Astrocyte (in vitro differentiated cells and primary cell): ENCODE measurements around the gene BHLHA15. TPM values are rescaled to one million over a fixed set of nuclear protein-coding genes. Genes with fewer than 3 reads are reported as not detected.

ENCODE experiments used
- DNase-seq: peaks from one replicate; pipeline ENCODE4 v3.0.0-alpha.2; 2010; ENCODE audit warnings: low read depth
- FAIRE-seq: peaks from 2 replicates; lab custom pipeline; 2011; peaks lifted over from hg19 to GRCh38; lab: Jason Lieb, UNC
- H2AFZ ChIP-seq: 2 replicates; pipeline ENCODE4 v1.6.0; 2012; ENCODE audit warnings: low read depth, low read length, inconsistent platforms
- H3K27ac ChIP-seq: 2 replicates; pipeline ENCODE4 v1.5.1; 2011; ENCODE audit warnings: low read depth, low read length, inconsistent platforms
- H3K27me3 ChIP-seq: 2 replicates; pipeline ENCODE4 v1.6.0; 2011; ENCODE audit warnings: low read length, inconsistent platforms; ENCODE audit not compliant: insufficient read depth
- H3K36me3 ChIP-seq: 2 replicates; pipeline ENCODE4 v1.5.1; 2011; ENCODE audit warnings: low read length, inconsistent platforms; ENCODE audit not compliant: insufficient read depth
- H3K4me1 ChIP-seq: 2 replicates; pipeline ENCODE4 v1.5.1; 2011; ENCODE audit warnings: low read length, inconsistent platforms; ENCODE audit not compliant: insufficient read depth
- H3K4me2 ChIP-seq: 2 replicates; pipeline ENCODE4 v1.6.0; 2012; ENCODE audit warnings: low read length, inconsistent platforms
- H3K4me3 ChIP-seq: 2 replicates; pipeline ENCODE4 v1.5.1; 2011; ENCODE audit warnings: low read depth, mild to moderate bottlenecking, low read length, inconsistent platforms; ENCODE audit not compliant: insufficient read depth
- H3K79me2 ChIP-seq: 2 replicates; pipeline ENCODE4 v1.6.0; 2012; ENCODE audit warnings: mild to moderate bottlenecking, low read length, inconsistent platforms; ENCODE audit not compliant: insufficient read depth
- H3K9ac ChIP-seq: 2 replicates; pipeline ENCODE4 v1.6.0; 2012; ENCODE audit warnings: mild to moderate bottlenecking, low read length, inconsistent platforms
- H3K9me3 ChIP-seq: 2 replicates; pipeline ENCODE4 v1.5.1; 2012; ENCODE audit warnings: low read depth, mild to moderate bottlenecking, low read length, inconsistent platforms; ENCODE audit not compliant: insufficient read depth
- H4K20me1 ChIP-seq: 2 replicates; pipeline ENCODE4 v1.6.0; 2012; ENCODE audit warnings: low read length, inconsistent platforms; ENCODE audit not compliant: insufficient read depth
- H3K27ac Mint-ChIP-seq: one replicate; pipeline ENCODE4 v1.8.0; 2021; ENCODE audit warnings: mild to moderate bottlenecking, mixed read lengths; ENCODE audit not compliant: unreplicated experiment
- H3K27me3 Mint-ChIP-seq: one replicate; pipeline ENCODE4 v1.8.0; 2021; ENCODE audit warnings: low read depth, mixed read lengths; ENCODE audit not compliant: unreplicated experiment
- H3K36me3 Mint-ChIP-seq: one replicate; pipeline ENCODE4 v1.8.0; 2021; ENCODE audit warnings: low read depth, mixed read lengths; ENCODE audit not compliant: unreplicated experiment
- H3K4me1 Mint-ChIP-seq: one replicate; pipeline ENCODE4 v1.8.0; 2021; ENCODE audit warnings: low read depth, mixed read lengths; ENCODE audit not compliant: unreplicated experiment
- H3K4me3 Mint-ChIP-seq: one replicate; pipeline ENCODE4 v1.8.0; 2021; ENCODE audit warnings: mild to moderate bottlenecking, moderate library complexity, mixed read lengths; ENCODE audit not compliant: unreplicated experiment
- H3K9me3 Mint-ChIP-seq: one replicate; pipeline ENCODE4 v1.8.0; 2021; ENCODE audit warnings: mild to moderate bottlenecking, mixed read lengths; ENCODE audit not compliant: unreplicated experiment
- EZH2 ChIP-seq: IDR thresholded peaks from 2 replicates; pipeline ENCODE4 v1.6.1; 2012; ENCODE audit warnings: mild to moderate bottlenecking, low read length, inconsistent platforms; ENCODE audit not compliant: insufficient read depth
- total RNA-seq: library from RNA; stranded (reverse); gene quantifications from 2 replicates; pipeline ENCODE4 v1.2.1, GENCODE V29; 2021
- TF ChIP-seq, protein P1 (sequence below): IDR thresholded peaks from 2 replicates; pipeline ENCODE4 v1.5.1; 2011; ENCODE audit warnings: low read depth, mild to moderate bottlenecking, inconsistent platforms, low read length, moderate library complexity; ENCODE audit not compliant: insufficient read depth

BHLHA15 gene
- total RNA-seq, 1 donor from 2014 or later: 0.57 TPM

DNA sequence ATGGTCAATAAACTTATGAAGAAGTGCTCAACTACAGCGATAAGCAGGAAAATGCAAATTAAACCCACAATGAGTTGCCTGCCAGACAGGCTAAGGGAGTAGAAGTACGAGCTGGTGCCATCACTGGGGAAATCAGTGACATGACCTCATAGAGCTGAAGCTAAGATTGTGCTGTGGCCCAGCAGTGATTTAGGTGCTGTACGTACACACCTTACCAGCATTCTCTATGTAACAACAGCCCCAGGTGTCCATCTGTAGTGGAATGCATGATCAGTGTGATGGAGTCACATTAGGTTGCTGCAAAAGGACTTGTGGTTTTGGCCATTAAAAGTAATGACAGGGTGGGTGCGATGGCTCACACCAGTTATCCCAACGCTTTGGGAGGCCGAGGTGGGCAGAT lies 46.5 kb downstream of the BHLHA15 start:
- peaks cover 1% of the 10 kb centered on the region for H3K27me3 Mint-ChIP-seq
- peaks cover 5% of the 10 kb centered on the region for H3K4me1 Mint-ChIP-seq
- Histone ChIP-seq H3K27ac (no peak overlapping the region), H3K9ac (no peak overlapping the region), H3K4me2 (no peak overlapping the region), H3K4me3 (no peak overlapping the region), H2AFZ (no peak overlapping the region), H3K79me2 (peaks cover 14% of the 10 kb centered on the region), H3K4me1 (no peaks in the 10 kb centered on the region), H3K27me3 (no peaks in the 10 kb centered on the region), H3K9me3 (no peaks in the 10 kb centered on the region), H4K20me1 (no peaks in the 10 kb centered on the region), H3K36me3 (no peaks in the 10 kb centered on the region)
- DNase-seq (no peak), FAIRE-seq (no peak)
- peaks cover 6% of the 10 kb centered on the region for H3K36me3 Mint-ChIP-seq
- TF ChIP-seq, protein P1, sequence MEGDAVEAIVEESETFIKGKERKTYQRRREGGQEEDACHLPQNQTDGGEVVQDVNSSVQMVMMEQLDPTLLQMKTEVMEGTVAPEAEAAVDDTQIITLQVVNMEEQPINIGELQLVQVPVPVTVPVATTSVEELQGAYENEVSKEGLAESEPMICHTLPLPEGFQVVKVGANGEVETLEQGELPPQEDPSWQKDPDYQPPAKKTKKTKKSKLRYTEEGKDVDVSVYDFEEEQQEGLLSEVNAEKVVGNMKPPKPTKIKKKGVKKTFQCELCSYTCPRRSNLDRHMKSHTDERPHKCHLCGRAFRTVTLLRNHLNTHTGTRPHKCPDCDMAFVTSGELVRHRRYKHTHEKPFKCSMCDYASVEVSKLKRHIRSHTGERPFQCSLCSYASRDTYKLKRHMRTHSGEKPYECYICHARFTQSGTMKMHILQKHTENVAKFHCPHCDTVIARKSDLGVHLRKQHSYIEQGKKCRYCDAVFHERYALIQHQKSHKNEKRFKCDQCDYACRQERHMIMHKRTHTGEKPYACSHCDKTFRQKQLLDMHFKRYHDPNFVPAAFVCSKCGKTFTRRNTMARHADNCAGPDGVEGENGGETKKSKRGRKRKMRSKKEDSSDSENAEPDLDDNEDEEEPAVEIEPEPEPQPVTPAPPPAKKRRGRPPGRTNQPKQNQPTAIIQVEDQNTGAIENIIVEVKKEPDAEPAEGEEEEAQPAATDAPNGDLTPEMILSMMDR: no peak
- TF ChIP-seq EZH2: no peak
- no peak overlapping the region for H3K27ac Mint-ChIP-seq
- H3K9me3 Mint-ChIP-seq: no peaks in the 10 kb centered on the region
- H3K4me3 Mint-ChIP-seq: no peak overlapping the region

Other genes starting within 250 kb of the BHLHA15 start
- not detected in 2 replicates for gene OCM2, start 221.2 kb upstream of the BHLHA15 start, total RNA-seq
- gene LMTK2, start 104.6 kb upstream of the BHLHA15 start, total RNA-seq: 14.5 and 15.2 TPM in 2 replicates
- gene TECPR1, start 40.8 kb downstream of the BHLHA15 start, total RNA-seq: 23.9 and 30.4 TPM in 2 replicates
- 182 and 195 TPM in 2 replicates for gene BRI3, start 70.2 kb downstream of the BHLHA15 start, total RNA-seq
- gene BAIAP2L1, start 189.7 kb downstream of the BHLHA15 start, total RNA-seq: 20.4 and 21.6 TPM in 2 replicates